ENCODE data around the gene GNB3.

DNA sequence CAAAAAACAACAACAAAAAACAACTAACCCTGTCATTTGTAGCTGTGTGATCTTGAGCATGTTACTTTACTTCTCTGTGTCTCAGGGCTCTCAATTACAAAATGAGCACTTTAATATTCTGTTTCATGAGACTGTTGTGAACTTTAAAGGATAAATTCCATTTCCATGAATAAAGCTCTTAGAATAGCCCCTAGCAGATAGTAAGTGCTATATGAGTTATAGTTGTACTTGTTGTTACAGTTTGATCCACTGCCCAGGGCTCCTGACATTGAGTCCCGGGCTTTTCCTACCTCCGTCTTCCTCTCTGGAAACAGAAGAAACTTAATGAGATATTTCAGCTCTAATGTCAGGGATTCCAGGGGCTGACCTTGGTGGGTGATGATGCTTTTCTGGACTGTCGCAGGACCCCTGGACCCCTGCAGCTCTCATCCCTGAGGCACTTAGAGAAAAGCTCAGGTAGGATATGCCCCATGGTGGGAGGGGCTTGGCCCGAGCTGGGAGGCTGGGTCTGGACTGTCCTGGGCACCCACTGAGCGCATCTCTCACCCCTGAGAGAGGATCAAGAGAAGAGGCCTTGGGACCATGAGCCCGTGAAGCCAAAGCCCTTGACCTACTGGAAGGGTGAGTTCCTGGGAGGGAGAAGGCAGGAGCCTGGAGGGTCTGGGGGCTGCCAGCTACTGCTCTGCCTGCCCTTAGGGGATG lies 7.4 kb upstream of the GNB3 start:
- TF ChIP-seq CTCF (conservative IDR thresholded peaks at IDR 0.05; ENCODE audit: low read length) (no peak), EZH2phosphoT487 (IDR thresholded peaks at IDR 0.05; ENCODE audit: borderline replicate concordance, low read depth, low read length) (no peak)
